DMS 273 treated with DMSO at 0.1 percent for 48 hours (cell line): ENCODE results near the gene PGM3.
"Not testable (repeated sequence)": the region's sequence is repeated elsewhere in the genome, so short reads cannot be mapped to it uniquely, and the experiment has no call there.

Source experiments
- DNase-seq: peaks from one replicate; lab custom pipeline; 2025; lab: John Stamatoyannopoulos, UW

Gene PGM3

GRCh38 chr6:83192871-83193746 lies at the start of gene PGM3, which contains the start of gene RWDD2A:
Gene PGM3 (minus strand): TSS chr6:83193265. CDS start chr6:83191012, 2,253 bp downstream.
Gene RWDD2A (plus strand): TSS chr6:83193357. CDS start chr6:83194452, 1,095 bp downstream.
- DNase-seq: peak; percentile 60

GRCh38 chr6:83231146-83231545 lies 38.1 kb upstream of the PGM3 start:
- DNase-seq: no peak

- no peak for DNase-seq
Observed at GRCh38 chr6:83226517-83226916, 33.5 kb upstream of the PGM3 start.

- DNase-seq: peak; percentile 40
Observed at GRCh38 chr6:83221889-83222479, 28.9 kb upstream of the PGM3 start.

GRCh38 chr6:83221276-83221675 lies 28.2 kb upstream of the PGM3 start:
- no peak for DNase-seq

- DNase-seq: no peak
Observed at GRCh38 chr6:83220121-83220520, 27.1 kb upstream of the PGM3 start.

GRCh38 chr6:83218646-83219045 lies 25.6 kb upstream of the PGM3 start:
- DNase-seq: peak; percentile 45

GRCh38 chr6:83216806-83217205 lies 23.7 kb upstream of the PGM3 start:
- DNase-seq: no peak

- DNase-seq: peak; percentile 64
Observed at GRCh38 chr6:83215131-83216047, 22.3 kb upstream of the PGM3 start.

- DNase-seq: no peak
Observed at GRCh38 chr6:83202031-83202430, 9.0 kb upstream of the PGM3 start.

- no peak for DNase-seq
Observed at GRCh38 chr6:83199863-83200225, 6.8 kb upstream of the PGM3 start.

GRCh38 chr6:83199173-83199862 lies 6.3 kb upstream of the PGM3 start:
- DNase-seq: no peak

- DNase-seq: no peak
Observed at GRCh38 chr6:83198486-83199172, 5.6 kb upstream of the PGM3 start.

- DNase-seq: no peak
Observed at GRCh38 chr6:83193747-83194566, 892 bp upstream of the PGM3 start.

- DNase-seq: no peak
Observed at GRCh38 chr6:83192456-83192855, 609 bp downstream of the PGM3 start.

GRCh38 chr6:83191974-83192373 lies 1.1 kb downstream of the PGM3 start:
- DNase-seq: not testable (repeated sequence)

- DNase-seq: no peak
Observed at GRCh38 chr6:83190626-83191025, 2.4 kb downstream of the PGM3 start.

- DNase-seq: no peak
Observed at GRCh38 chr6:83188501-83188900, 4.6 kb downstream of the PGM3 start.

- no peak for DNase-seq
Observed at GRCh38 chr6:83185096-83185495, 8.0 kb downstream of the PGM3 start.
